NCI-H187 treated with DMSO at 0.1 percent for 48 hours (cell line): ENCODE data around the gene DSCAM.
"Not testable (repeated sequence)": the region's sequence is repeated elsewhere in the genome, so short reads cannot be mapped to it uniquely, and the experiment has no call there.

Experiments
- DNase-seq: peaks from one replicate; lab custom pipeline; 2025; lab: John Stamatoyannopoulos, UW

Gene DSCAM

GRCh38 chr21:40457741-40458140 lies 389.2 kb downstream of the DSCAM start:
- DNase-seq = no peak

GRCh38 chr21:40454057-40454456 lies 392.9 kb downstream of the DSCAM start:
- DNase-seq = no peak

GRCh38 chr21:40453183-40453582 lies 393.8 kb downstream of the DSCAM start:
- DNase-seq = no peak

GRCh38 chr21:40452548-40452947 lies 394.4 kb downstream of the DSCAM start:
- DNase-seq = no peak

GRCh38 chr21:40447016-40447415 lies 399.9 kb downstream of the DSCAM start:
- no peak for DNase-seq

- DNase-seq = no peak
Observed at GRCh38 chr21:40445349-40445921, 401.5 kb downstream of the DSCAM start.

GRCh38 chr21:40439581-40439980 lies 407.4 kb downstream of the DSCAM start:
- not testable (repeated sequence) for DNase-seq

- DNase-seq = no peak
Observed at GRCh38 chr21:40438616-40439015, 408.3 kb downstream of the DSCAM start.

- no peak for DNase-seq
Observed at GRCh38 chr21:40436261-40436660, 410.7 kb downstream of the DSCAM start.

- no peak for DNase-seq
Observed at GRCh38 chr21:40433538-40433937, 413.4 kb downstream of the DSCAM start.

- DNase-seq = no peak
Observed at GRCh38 chr21:40425981-40426380, 421.0 kb downstream of the DSCAM start.

GRCh38 chr21:40422896-40423635 lies 423.9 kb downstream of the DSCAM start:
- no peak for DNase-seq

- no peak for DNase-seq
Observed at GRCh38 chr21:40421121-40421520, 425.8 kb downstream of the DSCAM start.

- DNase-seq = no peak
Observed at GRCh38 chr21:40416572-40416971, 430.4 kb downstream of the DSCAM start.

- DNase-seq = no peak
Observed at GRCh38 chr21:40408561-40408960, 438.4 kb downstream of the DSCAM start.

GRCh38 chr21:40404396-40404800 lies 442.6 kb downstream of the DSCAM start:
- peak; percentile 56 for DNase-seq

GRCh38 chr21:40402884-40403582 lies 443.9 kb downstream of the DSCAM start:
- DNase-seq = no peak

- DNase-seq = no peak
Observed at GRCh38 chr21:40395732-40396131, 451.2 kb downstream of the DSCAM start.

GRCh38 chr21:40393066-40393465 lies 453.9 kb downstream of the DSCAM start:
- DNase-seq = no peak

- no peak for DNase-seq
Observed at GRCh38 chr21:40388046-40388445, 458.9 kb downstream of the DSCAM start.

GRCh38 chr21:40386981-40387747 lies 459.8 kb downstream of the DSCAM start:
- no peak for DNase-seq

- no peak for DNase-seq
Observed at GRCh38 chr21:40386294-40386911, 460.6 kb downstream of the DSCAM start.
